ENCODE results near the gene DNMT1.

DNMT1 gene

DNA sequence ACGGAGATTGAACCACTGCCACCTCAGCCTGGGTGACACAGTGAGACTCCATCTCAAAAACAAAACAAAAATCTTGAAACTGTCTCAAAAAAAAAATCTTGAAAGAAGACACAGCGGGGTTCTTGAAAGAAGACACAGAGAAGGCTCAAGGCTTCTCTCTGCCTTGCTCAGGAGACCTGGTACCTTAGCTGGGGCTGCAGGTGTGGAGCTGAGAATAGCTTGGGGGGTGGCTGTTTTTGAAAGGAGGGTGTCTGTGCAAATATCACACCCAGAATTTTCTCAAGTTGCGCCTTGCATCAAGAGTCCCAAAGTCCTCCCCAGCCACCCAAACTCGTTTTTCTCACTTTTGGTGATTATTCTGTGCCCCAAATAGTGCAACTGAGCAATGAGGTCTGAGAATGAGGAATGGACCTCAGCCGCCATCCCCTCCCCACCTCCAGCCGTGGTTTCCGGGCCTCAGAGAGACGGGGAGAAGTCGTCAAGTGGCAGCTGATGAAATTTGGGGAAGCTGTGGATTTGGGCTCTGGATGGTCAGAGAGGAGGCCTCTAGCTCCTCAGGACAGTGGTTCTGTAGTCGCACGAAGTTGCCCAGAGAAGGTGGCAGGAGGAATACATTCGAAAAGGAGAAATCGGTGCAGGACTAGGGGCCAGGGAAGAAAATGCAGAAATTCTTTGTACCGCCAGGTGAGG lies 27.6 kb upstream of the DNMT1 start:
- TF ChIP-seq YY1 (IDR thresholded peaks at IDR 0.05; ENCODE audit: low read depth) (no peak), ZBTB7A (IDR thresholded peaks at IDR 0.05; ENCODE audit: low read depth) (no peak), USF1 (IDR thresholded peaks at IDR 0.05) (no peak), CEBPB (IDR thresholded peaks at IDR 0.05) (no peak), REST (IDR thresholded peaks at IDR 0.05; ENCODE audit: low read depth) (no peak), FOXM1 (IDR thresholded peaks at IDR 0.05; ENCODE audit: borderline replicate concordance, low read depth) (no peak), NFIC (IDR thresholded peaks at IDR 0.05) (no peak)

GRCh38 chr19:10220695-10221094 lies 25.9 kb upstream of the DNMT1 start:
- no peak for TF ChIP-seq TCF12 (IDR thresholded peaks at IDR 0.05; ENCODE audit: low read depth)
- TF ChIP-seq YY1 (IDR thresholded peaks at IDR 0.05; ENCODE audit: low read depth) = no peak
- no peak for TF ChIP-seq CEBPB (IDR thresholded peaks at IDR 0.05)
- no peak for TF ChIP-seq REST (IDR thresholded peaks at IDR 0.05; ENCODE audit: low read depth)
- TF ChIP-seq TEAD4 (IDR thresholded peaks at IDR 0.05) = no peak
- no peak for TF ChIP-seq ZBTB7A (IDR thresholded peaks at IDR 0.05; ENCODE audit: low read depth)
- no peak for TF ChIP-seq MAX (IDR thresholded peaks at IDR 0.05)
- TF ChIP-seq FOXM1 (IDR thresholded peaks at IDR 0.05; ENCODE audit: borderline replicate concordance, low read depth) = no peak
- TF ChIP-seq USF1 (IDR thresholded peaks at IDR 0.05) = no peak
- no peak for TF ChIP-seq EGR1 (IDR thresholded peaks at IDR 0.05)
- no peak for TF ChIP-seq TAF1 (IDR thresholded peaks at IDR 0.05; ENCODE audit: low read depth)
- TF ChIP-seq RAD21 (IDR thresholded peaks at IDR 0.05; ENCODE audit: low read depth) = no peak
- TF ChIP-seq EP300 (IDR thresholded peaks at IDR 0.05; ENCODE audit: borderline replicate concordance) = no peak

DNA sequence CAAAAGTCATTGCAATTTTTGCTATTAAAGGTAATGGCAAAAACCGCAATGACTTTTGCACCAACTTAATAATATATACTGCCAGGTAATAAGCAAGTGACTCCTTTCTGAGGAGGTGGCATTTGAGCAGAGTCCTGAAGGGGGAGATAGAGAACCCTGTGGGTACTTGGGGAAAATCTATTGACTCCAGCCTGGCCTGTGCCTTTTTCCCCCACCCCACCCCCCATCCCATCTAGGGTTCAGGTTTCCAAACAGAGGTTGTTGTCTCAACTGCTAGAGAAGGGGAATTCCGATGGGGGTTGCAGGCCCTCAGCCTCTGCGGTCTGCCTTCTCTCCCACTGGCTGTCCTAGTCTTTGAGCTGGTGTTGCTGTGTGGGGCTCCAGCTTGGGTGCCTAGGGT lies 24.9 kb upstream of the DNMT1 start:
- TF ChIP-seq RAD21 (IDR thresholded peaks at IDR 0.05; ENCODE audit: low read depth) (no peak), ZBTB7A (IDR thresholded peaks at IDR 0.05; ENCODE audit: low read depth) (no peak), USF1 (IDR thresholded peaks at IDR 0.05) (no peak), TAF1 (IDR thresholded peaks at IDR 0.05; ENCODE audit: low read depth) (no peak), YY1 (IDR thresholded peaks at IDR 0.05; ENCODE audit: low read depth) (no peak), TCF12 (IDR thresholded peaks at IDR 0.05; ENCODE audit: low read depth) (no peak), REST (IDR thresholded peaks at IDR 0.05; ENCODE audit: low read depth) (no peak), MAX (IDR thresholded peaks at IDR 0.05) (no peak), NFIC (IDR thresholded peaks at IDR 0.05) (no peak), FOXM1 (IDR thresholded peaks at IDR 0.05; ENCODE audit: borderline replicate concordance, low read depth) (no peak), EGR1 (IDR thresholded peaks at IDR 0.05) (no peak), EP300 (IDR thresholded peaks at IDR 0.05; ENCODE audit: borderline replicate concordance) (no peak)

- TF ChIP-seq EP300 (IDR thresholded peaks at IDR 0.05; ENCODE audit: borderline replicate concordance) (no peak), MAX (IDR thresholded peaks at IDR 0.05) (no peak), USF1 (IDR thresholded peaks at IDR 0.05) (no peak), ZBTB7A (IDR thresholded peaks at IDR 0.05; ENCODE audit: low read depth) (no peak), CREB1 (IDR thresholded peaks at IDR 0.05; ENCODE audit: low read depth) (no peak), RAD21 (IDR thresholded peaks at IDR 0.05; ENCODE audit: low read depth) (no peak), TAF1 (IDR thresholded peaks at IDR 0.05; ENCODE audit: low read depth) (no peak), REST (IDR thresholded peaks at IDR 0.05; ENCODE audit: low read depth) (no peak), TEAD4 (IDR thresholded peaks at IDR 0.05) (no peak)
These were observed 22.3 kb upstream of the DNMT1 start for GRCh38 chr19:10217085-10217484.

Data from Ishikawa (cell line).